GM18520 (cell line): ENCODE results near the gene OR2L13.
"Not testable (repeated sequence)": the region's sequence is repeated elsewhere in the genome, so short reads cannot be mapped to it uniquely, and the experiment has no call there.

ENCODE experiments used
- ATAC-seq: cut with Tn5 transposase; IDR thresholded peaks from one replicate; pipeline ENCODE4 v1.9.1; 2021; ENCODE audit not compliant: unreplicated experiment

Gene OR2L13, protein sequence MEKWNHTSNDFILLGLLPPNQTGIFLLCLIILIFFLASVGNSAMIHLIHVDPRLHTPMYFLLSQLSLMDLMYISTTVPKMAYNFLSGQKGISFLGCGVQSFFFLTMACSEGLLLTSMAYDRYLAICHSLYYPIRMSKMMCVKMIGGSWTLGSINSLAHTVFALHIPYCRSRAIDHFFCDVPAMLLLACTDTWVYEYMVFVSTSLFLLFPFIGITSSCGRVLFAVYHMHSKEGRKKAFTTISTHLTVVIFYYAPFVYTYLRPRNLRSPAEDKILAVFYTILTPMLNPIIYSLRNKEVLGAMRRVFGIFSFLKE

GRCh38 chr1:248094884-248095283 is at the start of gene OR2L13:
Gene OR2L13 (plus strand): TSS chr1:248095184. CDS start chr1:248099376, 4,192 bp downstream.
- ATAC-seq: no peak

GRCh38 chr1:248045209-248045608 is 49.8 kb upstream of the OR2L13 start:
- ATAC-seq: no peak

DNA sequence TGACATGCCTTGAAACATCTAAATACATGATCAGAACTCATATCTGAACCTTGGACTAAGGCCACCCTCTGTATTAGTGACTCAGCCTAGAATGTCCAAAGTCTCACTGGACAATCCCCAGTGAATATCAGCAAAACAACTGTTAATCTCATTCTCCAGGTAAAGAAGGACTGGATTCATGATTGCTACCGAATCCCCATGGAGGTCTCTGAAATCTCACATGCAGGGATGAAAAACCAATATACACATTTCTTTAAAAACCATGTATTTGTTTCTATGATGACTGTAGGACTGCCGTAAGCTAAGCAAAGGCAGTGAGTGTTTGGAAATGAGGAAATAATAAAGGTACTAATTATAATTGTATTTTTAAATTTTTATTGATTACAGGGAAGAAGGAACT is 48.4 kb upstream of the OR2L13 start, which contains the start of gene OR2L3:
OR2L3 (plus strand) TSS at position 301 of the 400 bp plus-strand sequence. CDS start 13,846 bp downstream, outside the sequence.
- ATAC-seq: no peak

DNA sequence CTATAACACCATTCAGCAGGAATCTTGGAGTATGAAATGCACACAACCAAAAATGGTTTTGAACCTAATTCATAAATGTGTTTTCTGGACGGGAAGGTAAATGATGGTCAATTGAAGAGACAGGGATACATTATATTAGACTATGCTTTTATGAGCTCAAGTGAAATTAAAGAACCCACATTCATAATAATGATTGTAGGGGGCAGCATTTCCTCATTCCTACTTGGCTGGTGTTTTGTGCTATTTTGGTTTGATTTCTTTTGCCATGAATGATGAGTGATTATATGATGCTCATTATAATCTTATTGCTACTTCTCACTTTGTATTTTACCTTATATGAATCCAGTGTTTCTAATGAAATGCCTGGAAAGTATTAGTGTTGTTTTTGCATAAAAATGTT is 48.0 kb upstream of the OR2L13 start:
- ATAC-seq: no peak

- no peak for ATAC-seq
Measured at GRCh38 chr1:248054671-248055070, 40.3 kb upstream of the OR2L13 start.

DNA sequence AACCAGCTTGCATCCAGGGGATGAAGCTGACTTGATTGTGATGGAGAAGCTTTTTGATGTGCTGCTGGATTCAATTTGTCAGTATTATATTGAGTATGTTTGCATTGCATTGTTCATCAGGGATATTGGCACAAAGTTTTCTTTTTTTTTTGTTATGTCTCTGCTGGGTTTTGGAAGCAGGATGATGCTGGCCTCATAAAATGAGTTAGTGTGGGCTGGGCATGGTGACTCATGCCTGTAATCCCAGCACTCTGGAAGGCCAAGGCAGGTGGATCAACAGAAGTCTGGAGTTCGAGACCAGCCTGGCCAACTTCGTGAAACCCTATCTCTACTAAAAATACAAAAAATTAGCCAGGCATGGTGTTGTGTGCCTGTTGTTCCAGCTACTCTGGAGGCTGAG is 39.7 kb upstream of the OR2L13 start:
- ATAC-seq: no peak

- ATAC-seq: no peak
Measured at GRCh38 chr1:248065071-248065470, 29.9 kb upstream of the OR2L13 start.

DNA sequence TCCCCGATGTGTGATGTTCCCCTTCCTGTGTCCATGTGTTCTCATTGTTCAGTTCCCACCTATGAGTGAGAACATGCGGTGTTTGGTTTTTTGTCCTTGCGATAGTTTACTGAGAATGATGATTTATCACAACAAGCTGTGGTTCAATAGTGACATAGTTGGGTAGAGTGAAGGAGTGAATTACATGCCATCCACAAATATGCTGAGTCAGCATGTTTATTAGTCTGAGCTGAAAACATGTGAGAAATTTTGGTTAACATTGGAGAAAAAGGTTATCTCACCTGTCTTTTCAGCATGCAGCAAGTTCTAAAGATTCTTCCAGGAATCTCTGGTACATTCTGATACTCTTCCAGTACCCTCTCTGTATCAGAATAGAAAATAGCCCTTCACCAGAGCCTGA is 29.4 kb upstream of the OR2L13 start:
- no peak for ATAC-seq

DNA sequence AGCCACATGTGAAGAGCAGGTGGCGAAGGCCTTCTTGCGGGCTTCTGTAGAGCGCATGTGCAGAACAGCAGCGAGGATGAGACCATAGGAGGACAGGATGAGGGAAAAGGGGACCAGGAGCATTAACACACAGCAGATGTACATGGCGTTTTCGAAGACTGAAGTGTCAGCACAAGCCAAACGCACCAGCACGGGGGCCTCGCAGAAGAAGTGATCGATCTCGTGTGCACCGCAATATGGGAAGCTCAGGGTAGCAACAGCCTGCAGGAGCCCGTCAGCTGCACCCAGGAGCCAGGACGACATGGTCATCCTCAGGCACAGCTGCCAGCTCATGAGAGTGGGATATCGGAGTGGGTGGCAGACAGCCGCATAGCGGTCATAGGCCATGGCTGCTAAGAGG is 11.1 kb upstream of the OR2L13 start:
- not testable (repeated sequence) for ATAC-seq

DNA sequence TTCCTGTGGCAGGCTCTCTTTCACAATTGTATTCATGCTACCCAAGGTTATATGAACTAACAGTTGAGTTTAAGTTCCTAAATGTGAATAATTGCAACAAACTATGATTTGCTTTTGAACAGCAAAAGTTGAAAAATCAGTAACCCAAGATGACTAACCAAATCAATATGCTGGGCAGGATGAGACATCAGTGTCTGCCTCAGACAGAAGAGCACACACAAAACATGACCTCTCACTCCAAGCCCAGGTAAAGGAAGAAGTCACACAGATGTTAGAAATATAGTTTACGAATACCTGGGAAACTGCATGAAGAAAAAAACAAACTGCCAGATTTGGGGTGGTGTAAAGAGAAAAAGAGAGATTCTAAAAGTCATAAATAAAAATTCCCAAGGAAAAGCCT is 3.5 kb downstream of the OR2L13 start:
- ATAC-seq: no peak

DNA sequence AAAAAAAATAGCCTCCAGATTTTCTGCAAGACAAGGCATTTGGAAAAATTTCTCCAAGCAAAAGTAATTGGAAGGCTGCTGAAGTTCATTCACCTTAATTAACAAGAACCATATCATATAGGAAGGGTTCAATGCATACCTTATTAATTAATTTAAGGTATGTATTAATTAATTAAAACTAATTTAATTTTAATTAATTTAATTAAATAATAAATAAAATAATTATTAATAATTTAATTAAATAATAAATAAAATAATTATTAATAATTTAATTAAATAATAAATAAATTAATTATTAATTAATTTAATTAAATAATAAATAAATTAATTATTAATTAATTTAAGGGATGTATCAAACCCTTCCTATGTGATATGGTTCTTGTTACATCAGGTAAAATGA is 7.9 kb downstream of the OR2L13 start:
- no peak for ATAC-seq

GRCh38 chr1:248111157-248111556 is 16.2 kb downstream of the OR2L13 start:
- no peak for ATAC-seq

- no peak for ATAC-seq
Measured at GRCh38 chr1:248114890-248115289, 19.9 kb downstream of the OR2L13 start.

- ATAC-seq: no peak
Measured at GRCh38 chr1:248127653-248128052, 32.7 kb downstream of the OR2L13 start.

GRCh38 chr1:248136811-248137210 is 41.8 kb downstream of the OR2L13 start:
- ATAC-seq: no peak

DNA sequence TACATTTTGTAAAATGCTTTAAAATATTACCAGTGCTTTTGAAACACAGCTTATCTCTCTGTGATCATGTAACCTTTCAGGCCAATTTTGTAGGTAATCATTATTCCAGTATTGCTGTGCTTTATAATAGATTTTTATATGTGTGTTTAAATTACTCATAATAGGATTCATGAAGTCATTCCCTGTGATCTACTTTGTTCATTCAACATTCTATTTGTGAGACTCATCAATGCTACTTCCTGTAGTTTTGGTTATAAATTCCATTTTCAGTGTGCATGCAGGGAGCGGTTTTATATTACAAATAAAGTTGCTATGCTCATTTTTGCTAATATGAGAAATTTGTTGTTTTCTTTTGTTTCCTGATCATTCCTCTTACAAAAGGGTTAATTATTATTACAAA is 45.9 kb downstream of the OR2L13 start:
- ATAC-seq: no peak

DNA sequence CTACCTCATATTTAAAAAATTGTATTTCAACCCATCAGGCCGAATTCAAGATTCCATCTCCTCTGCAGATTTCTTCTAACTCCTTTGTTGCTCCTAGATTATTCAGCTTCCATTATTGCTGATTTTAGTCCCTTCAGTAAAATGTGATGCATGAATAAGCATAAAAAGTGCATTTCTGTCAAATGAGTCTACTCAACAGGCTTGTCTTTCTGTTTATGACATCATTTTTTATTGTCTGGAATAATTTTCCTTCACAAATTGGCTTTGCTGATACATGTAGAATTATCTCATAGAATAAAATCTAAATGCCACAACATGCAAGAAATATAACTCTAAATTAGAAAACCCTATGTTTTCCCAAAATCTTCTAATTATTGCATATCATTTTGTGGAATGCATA is 48.3 kb downstream of the OR2L13 start:
- no peak for ATAC-seq

GRCh38 chr1:248144513-248145198 is 49.7 kb downstream of the OR2L13 start, which contains the start of gene OR2M5:
Gene OR2M5 (plus strand): TSS chr1:248145148. CDS start chr1:248145148, 0 bp downstream.
- no peak for ATAC-seq
